DOHH2 (cell line): ENCODE results near the gene NR1H2.

Experiments
- H3F3A ChIP-seq: fragments of 200-600 bp; sonication (generic), shearing (Covaris generic); 2 replicates; pipeline ENCODE4 v1.6.0; 2016; ENCODE audit warnings: antibody characterized with exemption, mild to moderate bottlenecking; ENCODE audit not compliant: control insufficient read depth, insufficient read depth
- H3K27ac ChIP-seq: fragments of 200-600 bp; sonication (generic); 2 replicates; pipeline ENCODE4 v1.5.1; 2014; ENCODE audit warnings: low read depth, mild to moderate bottlenecking, low read length, moderate library complexity
- H3K27me3 ChIP-seq: fragments of 200-600 bp; sonication (generic); 2 replicates; pipeline ENCODE4 v1.6.1; 2014; ENCODE audit warnings: mild to moderate bottlenecking, low read length, mixed read lengths; ENCODE audit not compliant: control insufficient read depth
- H3K36me3 ChIP-seq: fragments of 200-600 bp; sonication (generic); 2 replicates; pipeline ENCODE4 v1.6.1; 2014; ENCODE audit warnings: mild to moderate bottlenecking, low read length, moderate library complexity, mixed read lengths; ENCODE audit not compliant: control insufficient read depth
- H3K4me1 ChIP-seq: fragments of 200-600 bp; sonication (generic); 2 replicates; pipeline ENCODE4 v1.6.1; 2014; ENCODE audit warnings: mild to moderate bottlenecking, low read length, mixed read lengths; ENCODE audit not compliant: control insufficient read depth
- H3K4me2 ChIP-seq: fragments of 200-600 bp; sonication (generic); 2 replicates; pipeline ENCODE4 v1.6.0; 2014; ENCODE audit warnings: mild to moderate bottlenecking, low read length, moderate library complexity
- H3K4me3 ChIP-seq: fragments of 200-600 bp; sonication (generic); 2 replicates; pipeline ENCODE4 v1.5.1; 2014; ENCODE audit warnings: mild to moderate bottlenecking, low read length, mixed read lengths
- H3K79me2 ChIP-seq: fragments of 200-600 bp; sonication (generic); 2 replicates; pipeline ENCODE4 v1.6.1; 2014; ENCODE audit warnings: mild to moderate bottlenecking, low read length, mixed read lengths; ENCODE audit not compliant: control insufficient read depth
- H3K9me2 ChIP-seq: fragments of 200-600 bp; sonication (generic); replicated peaks from 2 replicates; pipeline ENCODE4 v1.6.1; 2014; ENCODE audit warnings: mild to moderate bottlenecking, low read length, mixed read lengths; ENCODE audit not compliant: control insufficient read depth
- H3K9me3 ChIP-seq: fragments of 200-600 bp; sonication (generic); 2 replicates; pipeline ENCODE4 v1.6.1; 2014; ENCODE audit warnings: antibody characterized with exemption, low read length, mixed read lengths; ENCODE audit not compliant: control insufficient read depth, insufficient read depth
- H4K20me1 ChIP-seq: fragments of 200-600 bp; sonication (generic); 2 replicates; pipeline ENCODE4 v1.6.0; 2014; ENCODE audit warnings: low read depth, mild to moderate bottlenecking, antibody characterized with exemption, low read length, moderate library complexity; ENCODE audit not compliant: control insufficient read depth, insufficient read depth
- EZH2phosphoT487 ChIP-seq: fragments of 200-600 bp; sonication (generic); IDR thresholded peaks from 2 replicates; pipeline ENCODE4 v1.6.1; 2017; ENCODE audit warnings: borderline replicate concordance, mild to moderate bottlenecking, antibody characterized with exemption, low read length, moderate library complexity, mixed read lengths
- TF ChIP-seq, protein P1 (sequence below): fragments of 200-600 bp; sonication (generic); IDR thresholded peaks from one replicate; pipeline ENCODE4 v1.5.1; 2014; ENCODE audit warnings: antibody characterized with exemption, mild to moderate bottlenecking, low read depth, low read length; ENCODE audit not compliant: poor library complexity, severe bottlenecking

Gene NR1H2

DNA sequence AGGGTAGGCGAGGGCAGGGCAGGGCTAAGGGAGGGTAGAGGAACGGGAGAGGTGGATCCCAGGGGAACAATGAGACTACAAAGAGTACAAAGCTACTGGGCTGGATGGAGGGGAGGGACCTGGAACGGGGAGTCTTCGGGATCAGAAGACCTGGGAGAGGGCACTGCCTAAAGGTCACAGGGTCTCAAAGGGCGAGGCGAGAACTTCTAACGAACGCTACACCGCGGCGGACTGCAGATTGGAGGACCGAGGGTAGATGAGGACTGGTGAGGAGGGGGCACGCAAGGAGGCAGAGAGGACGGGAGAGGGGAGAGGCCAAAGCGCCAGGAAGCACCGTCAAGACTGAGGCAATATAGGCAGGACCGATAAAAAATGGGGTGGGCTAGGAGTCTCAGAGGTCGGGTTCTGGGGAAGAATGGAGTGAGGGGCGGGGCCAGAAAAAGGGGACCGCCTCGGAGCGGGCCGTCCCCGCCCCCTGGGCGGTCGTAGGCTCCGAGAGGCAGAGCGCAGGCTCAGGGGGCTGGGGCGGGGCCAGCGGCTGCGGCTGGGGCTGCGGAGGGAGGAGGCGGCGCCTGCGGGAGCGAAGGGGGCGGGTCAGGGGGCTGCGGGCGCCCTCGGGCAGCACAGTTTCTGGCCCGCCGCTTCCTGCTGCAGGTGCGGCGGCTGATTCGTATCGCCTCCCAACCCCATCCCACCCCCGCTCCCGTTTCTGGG lies 45.7 kb upstream of the NR1H2 start:
- Histone ChIP-seq H3F3A (peaks cover 27% of the 10 kb centered on the region), H3K79me2 (peaks cover 22% of the 10 kb centered on the region), H3K27me3 (peaks cover 25% of the 10 kb centered on the region), H3K4me2 (peak overlapping the region; percentile 99), H3K9me3 (no peaks in the 10 kb centered on the region), H3K4me3 (peak overlapping the region; percentile 84), H3K9me2 (no peaks in the 10 kb centered on the region), H4K20me1 (peaks cover 21% of the 10 kb centered on the region), H3K4me1 (peaks cover 85% of the 10 kb centered on the region), H3K36me3 (peaks cover 36% of the 10 kb centered on the region), H3K27ac (peak overlapping the region; percentile 85)
- no peak for TF ChIP-seq EZH2phosphoT487
- TF ChIP-seq, protein P1, sequence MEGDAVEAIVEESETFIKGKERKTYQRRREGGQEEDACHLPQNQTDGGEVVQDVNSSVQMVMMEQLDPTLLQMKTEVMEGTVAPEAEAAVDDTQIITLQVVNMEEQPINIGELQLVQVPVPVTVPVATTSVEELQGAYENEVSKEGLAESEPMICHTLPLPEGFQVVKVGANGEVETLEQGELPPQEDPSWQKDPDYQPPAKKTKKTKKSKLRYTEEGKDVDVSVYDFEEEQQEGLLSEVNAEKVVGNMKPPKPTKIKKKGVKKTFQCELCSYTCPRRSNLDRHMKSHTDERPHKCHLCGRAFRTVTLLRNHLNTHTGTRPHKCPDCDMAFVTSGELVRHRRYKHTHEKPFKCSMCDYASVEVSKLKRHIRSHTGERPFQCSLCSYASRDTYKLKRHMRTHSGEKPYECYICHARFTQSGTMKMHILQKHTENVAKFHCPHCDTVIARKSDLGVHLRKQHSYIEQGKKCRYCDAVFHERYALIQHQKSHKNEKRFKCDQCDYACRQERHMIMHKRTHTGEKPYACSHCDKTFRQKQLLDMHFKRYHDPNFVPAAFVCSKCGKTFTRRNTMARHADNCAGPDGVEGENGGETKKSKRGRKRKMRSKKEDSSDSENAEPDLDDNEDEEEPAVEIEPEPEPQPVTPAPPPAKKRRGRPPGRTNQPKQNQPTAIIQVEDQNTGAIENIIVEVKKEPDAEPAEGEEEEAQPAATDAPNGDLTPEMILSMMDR = no peak

DNA sequence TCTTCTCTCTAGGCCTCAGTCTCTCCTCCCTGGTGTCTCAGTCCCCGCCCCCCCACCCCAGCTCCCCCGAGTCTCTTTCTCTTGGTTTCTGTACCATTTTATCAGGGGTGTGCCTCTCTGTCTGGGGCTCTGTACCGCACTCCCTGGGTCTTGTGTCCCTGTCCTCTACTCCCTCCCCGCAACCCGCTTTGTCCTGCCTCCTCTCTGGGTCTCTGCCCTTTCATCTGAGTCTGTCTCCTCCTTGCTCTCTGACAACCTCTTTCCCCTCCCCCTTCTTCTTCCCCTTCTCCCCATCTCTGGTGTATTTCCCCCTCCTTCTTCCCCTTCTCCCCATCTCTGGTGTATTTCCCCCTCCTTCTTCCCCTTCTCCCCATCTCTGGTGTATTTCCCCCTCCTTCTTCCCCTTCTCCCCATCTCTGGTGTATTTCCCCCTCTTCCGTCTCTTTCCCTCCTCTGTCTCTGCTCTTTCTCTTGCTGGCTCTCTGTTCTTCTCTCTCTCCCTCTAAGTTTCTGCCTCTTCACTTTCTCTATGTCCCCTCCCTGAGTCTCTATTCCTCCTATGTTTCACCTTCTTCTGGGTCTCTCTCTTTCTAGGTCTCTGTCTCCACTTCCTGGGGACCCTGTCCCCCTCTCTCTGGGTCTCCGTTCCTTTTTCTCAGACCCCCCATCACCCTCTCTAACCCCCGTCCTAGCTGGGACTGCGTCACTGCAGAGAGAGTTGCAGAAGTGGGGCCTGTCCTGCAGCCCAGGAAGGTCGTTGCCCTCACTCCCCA lies 44.9 kb upstream of the NR1H2 start:
- peaks cover 19% of the 10 kb centered on the region for H3K27me3 ChIP-seq
- H3K9me2 ChIP-seq = no peaks in the 10 kb centered on the region
- H3K27ac ChIP-seq = peak overlapping the region; percentile 85
- TF ChIP-seq, protein P1 = no peak
- no peak for TF ChIP-seq EZH2phosphoT487
- H3K9me3 ChIP-seq = no peaks in the 10 kb centered on the region
- H4K20me1 ChIP-seq = peaks cover 21% of the 10 kb centered on the region
- peaks cover 22% of the 10 kb centered on the region for H3K79me2 ChIP-seq
- H3F3A ChIP-seq = peaks cover 32% of the 10 kb centered on the region
- peaks cover 80% of the 10 kb centered on the region for H3K4me1 ChIP-seq
- H3K4me3 ChIP-seq = peak overlapping the region; percentile 84
- peak overlapping the region; percentile 99 for H3K4me2 ChIP-seq
- peaks cover 42% of the 10 kb centered on the region for H3K36me3 ChIP-seq

DNA sequence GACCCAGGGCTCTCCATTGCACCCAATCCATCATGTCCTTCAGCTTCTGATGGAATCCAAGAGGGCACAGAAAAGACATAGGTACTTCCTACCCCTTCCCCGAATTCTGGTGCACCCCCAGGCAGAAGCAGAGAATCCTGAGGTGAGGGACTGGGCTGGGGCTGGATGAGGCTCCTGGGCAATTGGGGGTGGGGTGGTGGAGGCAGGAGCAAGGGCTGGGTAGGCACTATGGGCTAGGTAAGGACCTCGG lies 44.3 kb upstream of the NR1H2 start:
- Histone ChIP-seq H4K20me1 (peaks cover 16% of the 10 kb centered on the region), H3K4me3 (peak overlapping the region; percentile 84), H3K4me2 (peak overlapping the region; percentile 99), H3K36me3 (peaks cover 48% of the 10 kb centered on the region), H3K4me1 (peaks cover 79% of the 10 kb centered on the region), H3K9me3 (no peaks in the 10 kb centered on the region), H3K27ac (peak overlapping the region; percentile 85), H3K9me2 (no peaks in the 10 kb centered on the region), H3K27me3 (peaks cover 14% of the 10 kb centered on the region), H3F3A (peaks cover 31% of the 10 kb centered on the region), H3K79me2 (peaks cover 25% of the 10 kb centered on the region)
- TF ChIP-seq EZH2phosphoT487 = no peak
- TF ChIP-seq, protein P1 = no peak
